ENCODE results near the gene BET1.

BET1 gene

GRCh38 chr7:94045581-94045980, 41.4 kb upstream of the BET1 start:
- TF ChIP-seq, protein P1, sequence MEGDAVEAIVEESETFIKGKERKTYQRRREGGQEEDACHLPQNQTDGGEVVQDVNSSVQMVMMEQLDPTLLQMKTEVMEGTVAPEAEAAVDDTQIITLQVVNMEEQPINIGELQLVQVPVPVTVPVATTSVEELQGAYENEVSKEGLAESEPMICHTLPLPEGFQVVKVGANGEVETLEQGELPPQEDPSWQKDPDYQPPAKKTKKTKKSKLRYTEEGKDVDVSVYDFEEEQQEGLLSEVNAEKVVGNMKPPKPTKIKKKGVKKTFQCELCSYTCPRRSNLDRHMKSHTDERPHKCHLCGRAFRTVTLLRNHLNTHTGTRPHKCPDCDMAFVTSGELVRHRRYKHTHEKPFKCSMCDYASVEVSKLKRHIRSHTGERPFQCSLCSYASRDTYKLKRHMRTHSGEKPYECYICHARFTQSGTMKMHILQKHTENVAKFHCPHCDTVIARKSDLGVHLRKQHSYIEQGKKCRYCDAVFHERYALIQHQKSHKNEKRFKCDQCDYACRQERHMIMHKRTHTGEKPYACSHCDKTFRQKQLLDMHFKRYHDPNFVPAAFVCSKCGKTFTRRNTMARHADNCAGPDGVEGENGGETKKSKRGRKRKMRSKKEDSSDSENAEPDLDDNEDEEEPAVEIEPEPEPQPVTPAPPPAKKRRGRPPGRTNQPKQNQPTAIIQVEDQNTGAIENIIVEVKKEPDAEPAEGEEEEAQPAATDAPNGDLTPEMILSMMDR (IDR thresholded peaks at IDR 0.05; ENCODE audit: extremely low read depth, missing control alignments): no peak
- no peak for DNase-seq (ENCODE audit: low spot score)

- TF ChIP-seq, protein P1 (IDR thresholded peaks at IDR 0.05; ENCODE audit: extremely low read depth, missing control alignments): no peak
- DNase-seq (ENCODE audit: low spot score): no peak
These were observed 40.7 kb upstream of the BET1 start for GRCh38 chr7:94044806-94045205.

GRCh38 chr7:94043299-94043698, 39.1 kb upstream of the BET1 start:
- DNase-seq (ENCODE audit: low spot score): no peak

DNA sequence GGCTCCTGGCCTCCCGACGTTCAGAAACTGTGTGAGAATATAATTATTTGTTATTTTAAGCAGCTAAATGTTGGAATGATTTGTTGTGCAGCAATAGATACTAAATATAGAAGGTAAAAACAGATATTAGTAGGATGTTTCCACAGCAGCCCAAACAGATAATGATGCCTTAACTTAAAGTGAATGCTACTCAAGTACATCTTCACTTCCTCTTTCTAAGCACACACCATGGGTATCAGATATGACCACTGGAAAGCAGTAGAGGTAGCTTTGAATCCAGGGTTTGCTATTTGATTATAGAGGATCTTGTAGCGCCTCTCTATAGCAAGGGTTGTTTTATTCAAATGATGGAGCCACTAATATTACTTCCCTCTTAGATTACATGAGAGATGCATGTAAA, 38.2 kb upstream of the BET1 start:
- TF ChIP-seq, protein P1 (IDR thresholded peaks at IDR 0.05; ENCODE audit: extremely low read depth, missing control alignments): no peak
- DNase-seq (ENCODE audit: low spot score): peak; percentile 21

More at GRCh38 chr7:94043299-94043698, 39.1 kb upstream of the BET1 start:
- TF ChIP-seq, protein P1 (IDR thresholded peaks at IDR 0.05; ENCODE audit: extremely low read depth, missing control alignments): no peak

DNA sequence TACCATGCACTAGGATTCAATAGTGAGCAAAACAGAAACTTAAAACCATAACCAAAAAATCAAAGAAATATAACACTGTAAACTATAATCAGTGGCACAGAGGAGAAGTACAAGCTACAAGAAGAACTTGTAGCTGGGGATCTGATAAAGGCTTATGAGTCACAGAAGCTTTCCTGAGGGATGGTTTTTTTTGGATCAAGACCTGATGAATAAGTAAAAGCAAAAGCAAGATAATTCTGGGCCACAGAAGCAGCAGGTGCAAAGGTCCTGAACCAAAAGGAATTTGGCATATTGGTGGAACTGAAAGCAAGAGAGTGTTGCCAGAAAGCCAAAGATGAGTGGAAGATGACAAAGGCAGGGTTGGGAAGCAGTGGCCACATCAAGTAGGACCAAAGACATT, 37.4 kb upstream of the BET1 start:
- DNase-seq (ENCODE audit: low spot score): no peak
- TF ChIP-seq, protein P1 (IDR thresholded peaks at IDR 0.05; ENCODE audit: extremely low read depth, missing control alignments): no peak

GRCh38 chr7:94040254-94040653, 36.1 kb upstream of the BET1 start:
- DNase-seq (ENCODE audit: low spot score): no peak
- TF ChIP-seq, protein P1 (IDR thresholded peaks at IDR 0.05; ENCODE audit: extremely low read depth, missing control alignments): no peak

GRCh38 chr7:94039368-94040035, 35.3 kb upstream of the BET1 start:
- TF ChIP-seq, protein P1 (IDR thresholded peaks at IDR 0.05; ENCODE audit: extremely low read depth, missing control alignments): no peak
- DNase-seq (ENCODE audit: low spot score): no peak
